Measurements from ENCODE around the gene FARSA.
"Not testable (repeated sequence)": the region's sequence is repeated elsewhere in the genome, so short reads cannot be mapped to it uniquely, and the experiment has no call there.

GRCh38 chr19:12915860-12916259, 17.7 kb downstream of the FARSA start:
- not testable (repeated sequence) for TF ChIP-seq CTCF, POLR2A (IDR thresholded peaks at IDR 0.05)

All from body of pancreas (tissue), 4 donors.